Lower leg skin (tissue), 3 donors: ENCODE data around the gene MRPL3.

Experiments used
- CTCF ChIP-seq, 3 donors: fragments of 450-650 bp; IDR thresholded peaks; one replicate each; pipeline ENCODE4 v1.5.1; 2016; ENCODE audit warnings: antibody characterized with exemption in 3 of 3, mild to moderate bottlenecking in 3 of 3, moderate library complexity in 2 of 3
- POLR2A ChIP-seq, 2 donors: fragments of 450-650 bp; IDR thresholded peaks; one replicate each; pipeline ENCODE4 v1.6.1; 2016 to 2017; ENCODE audit warnings: antibody characterized with exemption in 2 of 2, mild to moderate bottlenecking in 1 of 2, moderate library complexity in 1 of 2

- TF ChIP-seq CTCF (IDR thresholded peaks at IDR 0.05) (no peak), POLR2A (IDR thresholded peaks at IDR 0.05) (no peak)
Measured at GRCh38 chr3:131535596-131535995, 32.8 kb upstream of the MRPL3 start.
